Vagina (tissue), 2 donors: Measurements from ENCODE around the gene TAGLN. TPM values are rescaled to one million over a fixed set of nuclear protein-coding genes. Genes with fewer than 3 reads are reported as not detected.

Experiments used
- DNase-seq, 2 donors: peaks; one replicate each; pipeline ENCODE4 v3.0.0-alpha.2; 2017; ENCODE audit errors: extremely low spot score in 2 of 2
- H3K27ac ChIP-seq: fragments of 200-600 bp; sonication (generic); one replicate; pipeline ENCODE4 v1.5.1; 2019
- H3K27me3 ChIP-seq: fragments of 200-600 bp; sonication (generic); one replicate; pipeline ENCODE4 v1.5.1; 2019
- H3K36me3 ChIP-seq, 2 donors: fragments of 200-600 bp; sonication (generic); one replicate each; pipeline ENCODE4 v1.5.1; 2017 to 2019
- H3K4me1 ChIP-seq: fragments of 200-600 bp; sonication (generic); one replicate; pipeline ENCODE4 v1.5.1; 2019
- H3K4me3 ChIP-seq, 2 donors: fragments of 200-600 bp; sonication (generic); 1 replicate in 1 of 2; 2 replicates in 1 of 2; pipeline ENCODE4 v1.5.1; 2016 to 2019
- H3K9me3 ChIP-seq: fragments of 200-600 bp; sonication (generic); one replicate; pipeline ENCODE4 v1.5.1; 2019
- POLR2A ChIP-seq, 2 donors: fragments of 450-650 bp; IDR thresholded peaks; one replicate each; pipeline ENCODE4 v1.6.1; 2017; ENCODE audit warnings: antibody characterized with exemption in 2 of 2, mild to moderate bottlenecking in 2 of 2, moderate library complexity in 2 of 2
- POLR2AphosphoS5 ChIP-seq, 2 donors: sonication (generic); formaldehyde crosslinking; IDR thresholded peaks; one replicate each; pipeline ENCODE4 v1.9.0; 2017; ENCODE audit warnings: antibody characterized with exemption in 2 of 2, mild to moderate bottlenecking in 2 of 2, low read depth in 1 of 2; ENCODE audit not compliant: insufficient read depth in 1 of 2
- intact Hi-C: fragments of 100-400 bp; cut with DNase I; formaldehyde crosslinking; loops from one replicate; pipeline ENCODE4 v1.15.1; 2023
- total RNA-seq: library from RNA; depleted of rRNA; stranded (reverse); fragments of >200 nt; gene quantifications from one replicate; pipeline ENCODE4 v1.2.3, GENCODE V29; 2016
- TF ChIP-seq, protein P1 (sequence below), 3 experiments: fragments of 450-650 bp in 2 of 3; fragments of 200-600 bp in 1 of 3; sonication (generic) in 1 of 3; IDR thresholded peaks; one replicate each; pipeline ENCODE4 v1.5.1; 2017 to 2019; ENCODE audit warnings: antibody characterized with exemption in 3 of 3, mild to moderate bottlenecking in 2 of 3, moderate library complexity in 2 of 3

The TAGLN gene
- total RNA-seq, 1 donor from 2014 or later: 1,935 TPM

GRCh38 chr11:117171404-117172061 is 27.6 kb upstream of the TAGLN start:
- Histone ChIP-seq H3K9me3 (no peaks in the 10 kb centered on the region), H3K4me3 (no peak overlapping the region), H3K4me1 (peaks cover 5% of the 10 kb centered on the region), H3K36me3 (peaks cover 0 to 25% of the 10 kb centered on the region in 2 donors), H3K27me3 (no peaks in the 10 kb centered on the region), H3K27ac (no peak overlapping the region)
- no peak for TF ChIP-seq POLR2A (IDR thresholded peaks at IDR 0.05)
- no peak for TF ChIP-seq POLR2AphosphoS5 (IDR thresholded peaks at IDR 0.05; ENCODE audit: insufficient read depth in 1 of 2, low read depth in 1 of 2)
- TF ChIP-seq, protein P1, sequence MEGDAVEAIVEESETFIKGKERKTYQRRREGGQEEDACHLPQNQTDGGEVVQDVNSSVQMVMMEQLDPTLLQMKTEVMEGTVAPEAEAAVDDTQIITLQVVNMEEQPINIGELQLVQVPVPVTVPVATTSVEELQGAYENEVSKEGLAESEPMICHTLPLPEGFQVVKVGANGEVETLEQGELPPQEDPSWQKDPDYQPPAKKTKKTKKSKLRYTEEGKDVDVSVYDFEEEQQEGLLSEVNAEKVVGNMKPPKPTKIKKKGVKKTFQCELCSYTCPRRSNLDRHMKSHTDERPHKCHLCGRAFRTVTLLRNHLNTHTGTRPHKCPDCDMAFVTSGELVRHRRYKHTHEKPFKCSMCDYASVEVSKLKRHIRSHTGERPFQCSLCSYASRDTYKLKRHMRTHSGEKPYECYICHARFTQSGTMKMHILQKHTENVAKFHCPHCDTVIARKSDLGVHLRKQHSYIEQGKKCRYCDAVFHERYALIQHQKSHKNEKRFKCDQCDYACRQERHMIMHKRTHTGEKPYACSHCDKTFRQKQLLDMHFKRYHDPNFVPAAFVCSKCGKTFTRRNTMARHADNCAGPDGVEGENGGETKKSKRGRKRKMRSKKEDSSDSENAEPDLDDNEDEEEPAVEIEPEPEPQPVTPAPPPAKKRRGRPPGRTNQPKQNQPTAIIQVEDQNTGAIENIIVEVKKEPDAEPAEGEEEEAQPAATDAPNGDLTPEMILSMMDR (IDR thresholded peaks at IDR 0.05): no peak
- intact Hi-C loops: loop anchor here (10.0 kb wide), 1 partner anchor 53 kb away; no protein-coding TSS in a partner anchor
- DNase-seq: no peak

- TF ChIP-seq POLR2A (IDR thresholded peaks at IDR 0.05) (no peak), POLR2AphosphoS5 (IDR thresholded peaks at IDR 0.05; ENCODE audit: insufficient read depth in 1 of 2, low read depth in 1 of 2) (no peak)
- TF ChIP-seq, protein P1 (IDR thresholded peaks at IDR 0.05): no peak
- DNase-seq: no peak
- Histone ChIP-seq H3K27me3 (no peaks in the 10 kb centered on the region), H3K9me3 (no peaks in the 10 kb centered on the region), H3K4me1 (peaks cover 6% of the 10 kb centered on the region), H3K27ac (no peak overlapping the region), H3K4me3 (no peak overlapping the region), H3K36me3 (peaks cover 0 to 13% of the 10 kb centered on the region in 2 donors)
- intact Hi-C loops: loop anchor here (10.0 kb wide), 1 partner anchor 52 kb away; no protein-coding TSS in a partner anchor
Observed at GRCh38 chr11:117172724-117173421, 26.3 kb upstream of the TAGLN start.

GRCh38 chr11:117175104-117175503 is 24.1 kb upstream of the TAGLN start:
- no peak for DNase-seq
- Histone ChIP-seq H3K27me3 (no peaks in the 10 kb centered on the region), H3K4me3 (no peak overlapping the region), H3K4me1 (peaks cover 21% of the 10 kb centered on the region), H3K27ac (no peak overlapping the region), H3K9me3 (no peaks in the 10 kb centered on the region), H3K36me3 (peaks cover 0 to 2% of the 10 kb centered on the region in 2 donors)
- intact Hi-C loops: loop anchor here (10.0 kb wide), 1 partner anchor 50 kb away; no protein-coding TSS in a partner anchor
- TF ChIP-seq, protein P1 (IDR thresholded peaks at IDR 0.05): no peak
- no peak for TF ChIP-seq POLR2A (IDR thresholded peaks at IDR 0.05)

GRCh38 chr11:117175781-117176180 is 23.4 kb upstream of the TAGLN start:
- TF ChIP-seq POLR2AphosphoS5 (IDR thresholded peaks at IDR 0.05; ENCODE audit: insufficient read depth in 1 of 2, low read depth in 1 of 2) (no peak), POLR2A (IDR thresholded peaks at IDR 0.05) (no peak)
- TF ChIP-seq, protein P1 (IDR thresholded peaks at IDR 0.05): no peak
- Histone ChIP-seq H3K9me3 (no peaks in the 10 kb centered on the region), H3K4me1 (peaks cover 28% of the 10 kb centered on the region), H3K27me3 (no peaks in the 10 kb centered on the region), H3K27ac (no peak overlapping the region), H3K36me3 (no peaks in the 10 kb centered on the region), H3K4me3 (no peak overlapping the region)
- intact Hi-C loops: loop anchor here (10.0 kb wide), 1 partner anchor 49 kb away; no protein-coding TSS in a partner anchor
- DNase-seq: no peak

GRCh38 chr11:117176186-117176585 is 23.0 kb upstream of the TAGLN start:
- Histone ChIP-seq H3K4me1 (peaks cover 32% of the 10 kb centered on the region), H3K27ac (no peak overlapping the region), H3K9me3 (no peaks in the 10 kb centered on the region), H3K27me3 (no peaks in the 10 kb centered on the region), H3K4me3 (no peak overlapping the region), H3K36me3 (no peaks in the 10 kb centered on the region)
- DNase-seq: no peak
- intact Hi-C loops: loop anchor here (10.0 kb wide), 1 partner anchor 49 kb away; no protein-coding TSS in a partner anchor
- TF ChIP-seq, protein P1 (IDR thresholded peaks at IDR 0.05): no peak
- no peak for TF ChIP-seq POLR2A (IDR thresholded peaks at IDR 0.05)
- no peak for TF ChIP-seq POLR2AphosphoS5 (IDR thresholded peaks at IDR 0.05; ENCODE audit: insufficient read depth in 1 of 2, low read depth in 1 of 2)
